Parathyroid adenoma (tissue), 2 donors: Measurements from ENCODE around the gene TRPT1.
A peak's percentile ranks its signal among the peaks of the same experiment; 100 is the strongest.

ENCODE experiments used
- H2AFZ ChIP-seq: fragments of 300-600 bp; sonication (generic); one replicate; pipeline ENCODE4 v1.7.0; 2017; ENCODE audit warnings: antibody characterized with exemption, mild to moderate bottlenecking
- H3K27ac ChIP-seq: fragments of 300-600 bp; sonication (generic); one replicate; pipeline ENCODE4 v1.7.0; 2017
- H3K27me3 ChIP-seq: fragments of 300-600 bp; sonication (generic); one replicate; pipeline ENCODE4 v1.7.0; 2017; ENCODE audit warnings: low read length; ENCODE audit not compliant: control insufficient read depth, insufficient read depth
- H3K36me3 ChIP-seq: fragments of 300-600 bp; sonication (generic); one replicate; pipeline ENCODE4 v1.7.0; 2017; ENCODE audit warnings: low read length; ENCODE audit not compliant: control insufficient read depth, insufficient read depth
- H3K4me1 ChIP-seq: fragments of 300-600 bp; sonication (generic); one replicate; pipeline ENCODE4 v1.7.0; 2017; ENCODE audit warnings: control low read depth
- H3K4me2 ChIP-seq: fragments of 300-600 bp; sonication (generic); one replicate; pipeline ENCODE4 v1.7.0; 2017; ENCODE audit warnings: low read length
- H3K4me3 ChIP-seq: fragments of 300-600 bp; sonication (generic); one replicate; pipeline ENCODE4 v1.7.0; 2017; ENCODE audit warnings: low read depth, low read length
- H3K79me2 ChIP-seq: fragments of 300-600 bp; sonication (generic); one replicate; pipeline ENCODE4 v1.7.0; 2017; ENCODE audit warnings: control low read depth
- H3K9ac ChIP-seq: fragments of 300-600 bp; sonication (generic); one replicate; pipeline ENCODE4 v1.7.0; 2017; ENCODE audit warnings: mild to moderate bottlenecking
- H3K9me3 ChIP-seq: fragments of 300-600 bp; sonication (generic); one replicate; pipeline ENCODE4 v1.7.0; 2017; ENCODE audit warnings: low read length; ENCODE audit not compliant: control insufficient read depth
- TF ChIP-seq, protein P1 (sequence below): fragments of 300-600 bp; sonication (generic); IDR thresholded peaks from one replicate; pipeline ENCODE4 v1.7.0; 2017; ENCODE audit warnings: antibody characterized with exemption, mild to moderate bottlenecking
- donor health status: primary hyperparathyroidism.

Gene TRPT1

DNA sequence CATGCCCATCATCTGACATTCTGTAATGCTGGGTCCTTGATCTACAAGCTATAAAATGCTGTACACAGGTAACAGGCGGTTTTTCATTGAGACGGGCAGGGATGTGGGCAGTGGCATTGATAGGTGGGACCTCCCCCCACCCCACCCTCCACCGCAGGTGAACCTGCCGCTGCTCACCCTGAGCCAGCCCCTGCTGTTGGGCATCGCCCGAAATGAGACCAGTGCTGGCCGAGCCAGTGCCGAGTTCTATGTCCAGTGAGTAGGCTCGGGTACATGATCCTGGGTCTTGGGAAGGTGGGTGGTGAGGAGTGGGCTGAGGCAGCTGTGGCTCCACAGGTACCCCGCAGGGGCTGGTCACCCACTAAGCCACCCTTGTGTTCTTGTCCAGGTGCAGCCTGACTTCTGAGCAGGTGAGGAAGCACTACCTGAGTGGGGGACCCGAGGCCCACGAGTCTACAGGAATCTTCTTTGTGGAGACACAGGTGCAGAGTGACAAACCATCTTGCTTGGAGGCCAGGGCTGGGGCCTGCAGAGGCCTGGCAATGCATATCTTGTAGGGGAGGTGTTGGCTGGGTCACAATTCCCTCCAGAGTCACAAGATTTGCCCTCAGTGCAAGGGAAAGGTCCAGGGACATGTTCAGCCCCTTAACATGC, 3.2 kb upstream of the TRPT1 start:
- Histone ChIP-seq H3K9me3 (no peaks in the 10 kb centered on the region), H3K36me3 (no peaks in the 10 kb centered on the region), H3K27ac (no peak overlapping the region), H3K27me3 (no peaks in the 10 kb centered on the region), H3K4me3 (no peak overlapping the region), H3K79me2 (no peaks in the 10 kb centered on the region), H3K9ac (no peak overlapping the region), H2AFZ (no peak overlapping the region), H3K4me1 (peaks cover 7% of the 10 kb centered on the region), H3K4me2 (no peak overlapping the region)
- TF ChIP-seq, protein P1, sequence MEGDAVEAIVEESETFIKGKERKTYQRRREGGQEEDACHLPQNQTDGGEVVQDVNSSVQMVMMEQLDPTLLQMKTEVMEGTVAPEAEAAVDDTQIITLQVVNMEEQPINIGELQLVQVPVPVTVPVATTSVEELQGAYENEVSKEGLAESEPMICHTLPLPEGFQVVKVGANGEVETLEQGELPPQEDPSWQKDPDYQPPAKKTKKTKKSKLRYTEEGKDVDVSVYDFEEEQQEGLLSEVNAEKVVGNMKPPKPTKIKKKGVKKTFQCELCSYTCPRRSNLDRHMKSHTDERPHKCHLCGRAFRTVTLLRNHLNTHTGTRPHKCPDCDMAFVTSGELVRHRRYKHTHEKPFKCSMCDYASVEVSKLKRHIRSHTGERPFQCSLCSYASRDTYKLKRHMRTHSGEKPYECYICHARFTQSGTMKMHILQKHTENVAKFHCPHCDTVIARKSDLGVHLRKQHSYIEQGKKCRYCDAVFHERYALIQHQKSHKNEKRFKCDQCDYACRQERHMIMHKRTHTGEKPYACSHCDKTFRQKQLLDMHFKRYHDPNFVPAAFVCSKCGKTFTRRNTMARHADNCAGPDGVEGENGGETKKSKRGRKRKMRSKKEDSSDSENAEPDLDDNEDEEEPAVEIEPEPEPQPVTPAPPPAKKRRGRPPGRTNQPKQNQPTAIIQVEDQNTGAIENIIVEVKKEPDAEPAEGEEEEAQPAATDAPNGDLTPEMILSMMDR: no peak

DNA sequence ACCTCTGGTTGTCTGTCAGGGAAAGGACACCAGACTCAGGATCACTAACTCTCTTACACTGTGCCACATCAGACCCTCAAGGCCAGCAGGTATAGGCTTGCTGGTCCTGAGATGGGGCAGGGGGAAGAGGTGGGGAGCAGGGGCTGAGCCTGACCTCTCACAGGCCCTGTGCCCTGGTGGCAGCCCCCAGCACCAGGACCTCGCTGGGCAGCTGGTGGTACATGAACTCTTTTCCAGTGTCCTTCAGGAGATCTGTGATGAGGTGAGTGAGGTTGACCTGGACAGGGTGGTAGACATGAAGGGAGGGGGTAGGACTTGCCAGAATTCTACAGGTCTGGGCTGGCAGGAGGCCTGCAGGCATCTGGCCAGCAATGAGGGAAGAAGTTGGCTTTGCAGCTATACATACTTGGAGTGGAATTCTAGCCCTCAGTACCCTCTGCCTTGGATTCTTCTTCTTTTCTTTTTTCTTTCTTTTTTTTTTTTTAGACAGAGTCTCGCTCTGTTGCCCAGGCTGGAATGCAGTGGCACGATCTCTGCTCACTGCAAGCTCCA, 1.5 kb upstream of the TRPT1 start:
- no peaks in the 10 kb centered on the region for H3K9me3 ChIP-seq
- no peaks in the 10 kb centered on the region for H3K79me2 ChIP-seq
- H3K36me3 ChIP-seq: no peaks in the 10 kb centered on the region
- peak overlapping the region; percentile 94 for H3K4me2 ChIP-seq
- H3K27me3 ChIP-seq: no peaks in the 10 kb centered on the region
- no peak overlapping the region for H2AFZ ChIP-seq
- no peak overlapping the region for H3K9ac ChIP-seq
- H3K4me1 ChIP-seq: peaks cover 7% of the 10 kb centered on the region
- peak overlapping the region; percentile 85 for H3K4me3 ChIP-seq
- no peak overlapping the region for H3K27ac ChIP-seq
- TF ChIP-seq, protein P1: no peak

DNA sequence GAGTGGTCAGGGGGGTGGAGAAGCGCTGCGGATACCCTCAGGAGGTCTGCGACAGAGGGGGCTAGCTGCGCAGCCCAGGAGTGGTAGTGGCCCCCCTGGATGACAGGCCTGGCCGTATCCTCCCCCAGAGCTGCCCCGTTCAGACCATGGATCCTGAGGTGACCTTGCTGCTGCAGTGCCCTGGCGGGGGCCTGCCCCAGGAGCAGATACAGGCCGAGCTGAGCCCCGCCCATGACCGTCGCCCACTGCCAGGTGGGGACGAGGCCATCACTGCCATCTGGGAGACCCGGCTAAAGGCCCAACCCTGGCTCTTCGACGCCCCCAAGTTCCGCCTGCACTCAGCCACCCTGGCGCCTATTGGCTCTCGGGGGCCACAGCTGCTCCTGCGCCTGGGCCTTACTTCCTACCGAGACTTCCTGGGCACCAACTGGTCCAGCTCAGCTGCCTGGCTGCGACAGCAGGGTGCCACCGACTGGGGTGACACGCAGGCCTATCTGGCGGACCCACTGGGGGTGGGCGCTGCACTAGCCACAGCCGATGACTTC, 593 bp upstream of the TRPT1 start:
- no peaks in the 10 kb centered on the region for H3K27me3 ChIP-seq
- H3K4me2 ChIP-seq: peak overlapping the region; percentile 94
- no peaks in the 10 kb centered on the region for H3K36me3 ChIP-seq
- H3K4me3 ChIP-seq: peak overlapping the region; percentile 85
- no peaks in the 10 kb centered on the region for H3K9me3 ChIP-seq
- peak overlapping the region; percentile 84 for H2AFZ ChIP-seq
- H3K79me2 ChIP-seq: no peaks in the 10 kb centered on the region
- peak overlapping the region; percentile 67 for H3K27ac ChIP-seq
- peak overlapping the region; percentile 1 for H3K9ac ChIP-seq
- TF ChIP-seq, protein P1: no peak
- H3K4me1 ChIP-seq: peaks cover 7% of the 10 kb centered on the region

DNA sequence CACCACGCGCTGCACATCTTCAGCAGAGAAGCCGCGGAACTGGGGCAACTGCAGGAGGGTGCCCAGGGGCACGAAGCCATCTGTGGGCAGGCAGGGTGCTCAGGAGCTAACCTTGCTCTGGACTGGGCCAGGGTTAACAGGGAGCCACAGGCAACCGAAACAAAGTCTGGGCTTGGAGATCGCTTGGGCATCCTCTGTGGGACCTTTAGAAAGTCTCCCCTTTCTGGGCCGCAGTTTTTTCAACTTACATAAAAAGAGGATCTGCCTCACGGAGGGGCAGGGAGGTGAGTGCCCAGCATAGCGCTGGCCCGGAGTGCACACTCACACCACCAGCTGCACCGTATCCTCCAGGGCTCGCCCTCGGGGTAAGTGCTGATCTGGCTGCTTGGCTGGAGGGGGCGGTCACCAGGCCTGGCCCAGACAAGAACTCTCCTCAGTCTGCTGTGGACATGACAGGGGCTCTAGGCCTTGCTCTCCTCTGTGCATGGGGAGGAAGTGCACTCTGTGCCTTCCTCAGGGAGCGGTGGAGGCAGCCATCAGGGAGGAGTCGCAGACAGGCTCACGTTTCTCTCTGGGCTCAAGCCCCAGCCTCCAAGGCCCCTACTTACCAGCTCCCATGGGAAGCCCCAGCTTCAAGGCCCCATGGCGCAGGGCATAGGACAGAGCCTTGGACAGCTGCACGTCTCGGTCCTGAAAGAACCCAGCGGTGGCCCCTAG, 937 bp downstream of the TRPT1 start:
- TF ChIP-seq, protein P1: no peak
- H3K4me1 ChIP-seq: peaks cover 7% of the 10 kb centered on the region

More for the DNA sequence above, 937 bp downstream of the TRPT1 start:
- Histone ChIP-seq H2AFZ (peak overlapping the region; percentile 84), H3K4me2 (peak overlapping the region; percentile 94), H3K79me2 (no peaks in the 10 kb centered on the region), H3K27me3 (no peaks in the 10 kb centered on the region), H3K27ac (no peak overlapping the region), H3K9me3 (no peaks in the 10 kb centered on the region), H3K9ac (no peak overlapping the region), H3K36me3 (no peaks in the 10 kb centered on the region), H3K4me3 (peak overlapping the region; percentile 85)
